HCT116 (cell line): ENCODE measurements around the gene GPAT3.

Source experiments
- CEBPB ChIP-seq: IDR thresholded peaks from 2 replicates; pipeline ENCODE4 v1.6.1; 2012; ENCODE audit warnings: low read depth
- EZH2phosphoT487 ChIP-seq: fragments of 200-600 bp; IDR thresholded peaks from 2 replicates; pipeline ENCODE4 v1.6.1; 2018; ENCODE audit warnings: antibody characterized with exemption, borderline replicate concordance
- POLR2A ChIP-seq: IDR thresholded peaks from 2 replicates; pipeline ENCODE4 v1.7.0; 2011; ENCODE audit warnings: borderline replicate concordance; ENCODE audit not compliant: insufficient read depth, insufficient read length; ENCODE audit errors: extremely low read depth
- POLR2AphosphoS5 ChIP-seq: IDR thresholded peaks from 2 replicates; pipeline ENCODE4 v1.6.1; 2011; ENCODE audit warnings: mild to moderate bottlenecking, low read depth, low read length, moderate library complexity
- SP1 ChIP-seq: IDR thresholded peaks from 2 replicates; pipeline ENCODE4 v1.6.1; 2012; ENCODE audit warnings: low read depth
- ZNF274 ChIP-seq: fragments of 200-500 bp; sonication (Bioruptor generic); IDR thresholded peaks from 2 replicates; pipeline ENCODE4 v1.6.1; 2014; ENCODE audit warnings: mild to moderate bottlenecking, low read depth, low read length, inconsistent platforms
- TF ChIP-seq, protein P1 (sequence below), 3 experiments: fragments of 200-600 bp in 1 of 3; sonication (generic) in 1 of 3; IDR thresholded peaks in 2 of 3; conservative IDR thresholded peaks in 1 of 3; 2 replicates each; pipeline ENCODE4 v1.5.1; 2012 to 2017; ENCODE audit warnings: low read depth in 2 of 3, low read length in 2 of 3, antibody characterized with exemption in 1 of 3, borderline replicate concordance in 1 of 3, control low read depth in 1 of 3, mild to moderate bottlenecking in 1 of 3, mixed read lengths in 1 of 3, mixed run types in 1 of 3, moderate library complexity in 1 of 3; ENCODE audit not compliant: insufficient read depth in 1 of 3
- TF ChIP-seq, protein P2 (sequence below): IDR thresholded peaks from 2 replicates; pipeline ENCODE4 v1.6.1; 2012; ENCODE audit warnings: low read depth

DNA sequence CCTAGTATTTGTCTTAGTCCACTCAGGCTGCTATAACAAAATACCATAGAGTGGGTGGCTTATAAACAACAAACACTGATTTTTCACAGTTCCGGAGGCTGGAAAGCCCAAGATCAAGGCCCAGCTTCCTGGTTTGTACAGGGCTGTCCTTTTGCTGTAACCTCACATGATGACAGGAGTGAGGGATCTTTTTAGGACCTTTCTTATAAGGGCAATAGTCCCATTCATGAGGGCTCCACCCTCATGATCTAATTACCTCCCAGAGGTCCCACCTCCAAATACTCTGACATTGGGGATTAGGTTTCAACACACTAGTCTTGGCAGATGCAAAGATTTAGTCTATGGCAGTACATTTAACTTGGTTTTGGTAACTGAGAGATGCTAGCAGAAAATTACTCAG, 20.9 kb downstream of the GPAT3 start:
- TF ChIP-seq, protein P1, sequence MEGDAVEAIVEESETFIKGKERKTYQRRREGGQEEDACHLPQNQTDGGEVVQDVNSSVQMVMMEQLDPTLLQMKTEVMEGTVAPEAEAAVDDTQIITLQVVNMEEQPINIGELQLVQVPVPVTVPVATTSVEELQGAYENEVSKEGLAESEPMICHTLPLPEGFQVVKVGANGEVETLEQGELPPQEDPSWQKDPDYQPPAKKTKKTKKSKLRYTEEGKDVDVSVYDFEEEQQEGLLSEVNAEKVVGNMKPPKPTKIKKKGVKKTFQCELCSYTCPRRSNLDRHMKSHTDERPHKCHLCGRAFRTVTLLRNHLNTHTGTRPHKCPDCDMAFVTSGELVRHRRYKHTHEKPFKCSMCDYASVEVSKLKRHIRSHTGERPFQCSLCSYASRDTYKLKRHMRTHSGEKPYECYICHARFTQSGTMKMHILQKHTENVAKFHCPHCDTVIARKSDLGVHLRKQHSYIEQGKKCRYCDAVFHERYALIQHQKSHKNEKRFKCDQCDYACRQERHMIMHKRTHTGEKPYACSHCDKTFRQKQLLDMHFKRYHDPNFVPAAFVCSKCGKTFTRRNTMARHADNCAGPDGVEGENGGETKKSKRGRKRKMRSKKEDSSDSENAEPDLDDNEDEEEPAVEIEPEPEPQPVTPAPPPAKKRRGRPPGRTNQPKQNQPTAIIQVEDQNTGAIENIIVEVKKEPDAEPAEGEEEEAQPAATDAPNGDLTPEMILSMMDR (IDR thresholded peaks at IDR 0.05 in 2 of 3, conservative IDR thresholded peaks at IDR 0.05 in 1 of 3; ENCODE audit: borderline replicate concordance in 1 of 3, insufficient read depth in 1 of 3, low read depth in 2 of 3, low read length in 2 of 3), result no peak
- TF ChIP-seq POLR2A, result no peak
- no peak for TF ChIP-seq ZNF274
- TF ChIP-seq EZH2phosphoT487, result no peak
- TF ChIP-seq, protein P2, sequence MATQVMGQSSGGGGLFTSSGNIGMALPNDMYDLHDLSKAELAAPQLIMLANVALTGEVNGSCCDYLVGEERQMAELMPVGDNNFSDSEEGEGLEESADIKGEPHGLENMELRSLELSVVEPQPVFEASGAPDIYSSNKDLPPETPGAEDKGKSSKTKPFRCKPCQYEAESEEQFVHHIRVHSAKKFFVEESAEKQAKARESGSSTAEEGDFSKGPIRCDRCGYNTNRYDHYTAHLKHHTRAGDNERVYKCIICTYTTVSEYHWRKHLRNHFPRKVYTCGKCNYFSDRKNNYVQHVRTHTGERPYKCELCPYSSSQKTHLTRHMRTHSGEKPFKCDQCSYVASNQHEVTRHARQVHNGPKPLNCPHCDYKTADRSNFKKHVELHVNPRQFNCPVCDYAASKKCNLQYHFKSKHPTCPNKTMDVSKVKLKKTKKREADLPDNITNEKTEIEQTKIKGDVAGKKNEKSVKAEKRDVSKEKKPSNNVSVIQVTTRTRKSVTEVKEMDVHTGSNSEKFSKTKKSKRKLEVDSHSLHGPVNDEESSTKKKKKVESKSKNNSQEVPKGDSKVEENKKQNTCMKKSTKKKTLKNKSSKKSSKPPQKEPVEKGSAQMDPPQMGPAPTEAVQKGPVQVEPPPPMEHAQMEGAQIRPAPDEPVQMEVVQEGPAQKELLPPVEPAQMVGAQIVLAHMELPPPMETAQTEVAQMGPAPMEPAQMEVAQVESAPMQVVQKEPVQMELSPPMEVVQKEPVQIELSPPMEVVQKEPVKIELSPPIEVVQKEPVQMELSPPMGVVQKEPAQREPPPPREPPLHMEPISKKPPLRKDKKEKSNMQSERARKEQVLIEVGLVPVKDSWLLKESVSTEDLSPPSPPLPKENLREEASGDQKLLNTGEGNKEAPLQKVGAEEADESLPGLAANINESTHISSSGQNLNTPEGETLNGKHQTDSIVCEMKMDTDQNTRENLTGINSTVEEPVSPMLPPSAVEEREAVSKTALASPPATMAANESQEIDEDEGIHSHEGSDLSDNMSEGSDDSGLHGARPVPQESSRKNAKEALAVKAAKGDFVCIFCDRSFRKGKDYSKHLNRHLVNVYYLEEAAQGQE, result no peak
- TF ChIP-seq POLR2AphosphoS5, result no peak
- no peak for TF ChIP-seq CEBPB
- no peak for TF ChIP-seq SP1
